ENCODE results near the gene ZNF134.

DNA sequence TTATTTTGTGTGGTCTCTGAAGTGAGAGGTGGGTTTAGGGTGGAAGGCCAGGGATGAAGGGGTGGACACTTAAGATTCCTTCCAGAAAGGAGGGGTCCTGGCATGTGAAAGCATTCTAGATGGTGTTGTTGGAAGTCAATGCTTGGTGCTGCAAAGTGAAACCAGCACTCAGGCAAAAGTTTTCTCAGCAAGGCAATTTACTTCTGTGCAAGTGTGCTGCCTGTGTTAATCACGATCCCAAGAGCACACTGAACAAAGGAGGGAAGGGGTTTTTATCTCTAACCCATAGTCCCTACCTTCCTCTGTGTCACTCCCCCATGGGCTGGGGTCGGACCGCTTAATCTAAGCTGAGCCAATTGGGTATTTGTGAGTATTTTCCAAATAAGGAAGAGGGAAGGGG, 1.3 kb downstream of the ZNF134 start:
- no peak for TF ChIP-seq EZH2 (IDR thresholded peaks at IDR 0.05; ENCODE audit: insufficient read depth, low read length)
- TF ChIP-seq, protein P1, sequence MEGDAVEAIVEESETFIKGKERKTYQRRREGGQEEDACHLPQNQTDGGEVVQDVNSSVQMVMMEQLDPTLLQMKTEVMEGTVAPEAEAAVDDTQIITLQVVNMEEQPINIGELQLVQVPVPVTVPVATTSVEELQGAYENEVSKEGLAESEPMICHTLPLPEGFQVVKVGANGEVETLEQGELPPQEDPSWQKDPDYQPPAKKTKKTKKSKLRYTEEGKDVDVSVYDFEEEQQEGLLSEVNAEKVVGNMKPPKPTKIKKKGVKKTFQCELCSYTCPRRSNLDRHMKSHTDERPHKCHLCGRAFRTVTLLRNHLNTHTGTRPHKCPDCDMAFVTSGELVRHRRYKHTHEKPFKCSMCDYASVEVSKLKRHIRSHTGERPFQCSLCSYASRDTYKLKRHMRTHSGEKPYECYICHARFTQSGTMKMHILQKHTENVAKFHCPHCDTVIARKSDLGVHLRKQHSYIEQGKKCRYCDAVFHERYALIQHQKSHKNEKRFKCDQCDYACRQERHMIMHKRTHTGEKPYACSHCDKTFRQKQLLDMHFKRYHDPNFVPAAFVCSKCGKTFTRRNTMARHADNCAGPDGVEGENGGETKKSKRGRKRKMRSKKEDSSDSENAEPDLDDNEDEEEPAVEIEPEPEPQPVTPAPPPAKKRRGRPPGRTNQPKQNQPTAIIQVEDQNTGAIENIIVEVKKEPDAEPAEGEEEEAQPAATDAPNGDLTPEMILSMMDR (IDR thresholded peaks at IDR 0.05; ENCODE audit: insufficient read depth, low read depth, low read length) = no peak
